Hematopoietic multipotent progenitor cell treated with erythropoietin and hydrocortisone succinate and interleukin-3 and kit ligand, for 15 days (in vitro differentiated cells): ENCODE data around the gene SGCD.
"Not testable (repeated sequence)": the region's sequence is repeated elsewhere in the genome, so short reads cannot be mapped to it uniquely, and the experiment has no call there.

ENCODE experiments used
- DNase-seq: peaks from one replicate; pipeline ENCODE4 v3.0.0-alpha.2; 2015; ENCODE audit warnings: low spot score

The SGCD gene

GRCh38 chr5:156570615-156571014 is 243.7 kb downstream of the SGCD start:
- no peak for DNase-seq

GRCh38 chr5:156581725-156582124 is 254.8 kb downstream of the SGCD start:
- DNase-seq = no peak

GRCh38 chr5:156582193-156582598 is 255.2 kb downstream of the SGCD start:
- no peak for DNase-seq

- no peak for DNase-seq
Measured at GRCh38 chr5:156584871-156585270, 257.9 kb downstream of the SGCD start.

- no peak for DNase-seq
Measured at GRCh38 chr5:156585999-156586398, 259.0 kb downstream of the SGCD start.

- no peak for DNase-seq
Measured at GRCh38 chr5:156587012-156587411, 260.0 kb downstream of the SGCD start.

GRCh38 chr5:156588306-156588705 is 261.3 kb downstream of the SGCD start:
- DNase-seq = no peak

- DNase-seq = no peak
Measured at GRCh38 chr5:156589104-156589945, 262.4 kb downstream of the SGCD start.

- no peak for DNase-seq
Measured at GRCh38 chr5:156589946-156590216, 262.9 kb downstream of the SGCD start.

- no peak for DNase-seq
Measured at GRCh38 chr5:156590978-156591377, 264.0 kb downstream of the SGCD start.

GRCh38 chr5:156591631-156592030 is 264.7 kb downstream of the SGCD start:
- no peak for DNase-seq

GRCh38 chr5:156593546-156593945 is 266.6 kb downstream of the SGCD start:
- no peak for DNase-seq

GRCh38 chr5:156594406-156594805 is 267.4 kb downstream of the SGCD start:
- DNase-seq = no peak

GRCh38 chr5:156595132-156595787 is 268.3 kb downstream of the SGCD start:
- DNase-seq = no peak

GRCh38 chr5:156597276-156597675 is 270.3 kb downstream of the SGCD start:
- DNase-seq = no peak

- no peak for DNase-seq
Measured at GRCh38 chr5:156598964-156599363, 272.0 kb downstream of the SGCD start.

- not testable (repeated sequence) for DNase-seq
Measured at GRCh38 chr5:156610582-156610981, 283.6 kb downstream of the SGCD start.

- DNase-seq = no peak
Measured at GRCh38 chr5:156615901-156616300, 288.9 kb downstream of the SGCD start.

GRCh38 chr5:156617426-156617825 is 290.5 kb downstream of the SGCD start:
- DNase-seq = no peak

- DNase-seq = no peak
Measured at GRCh38 chr5:156618601-156619000, 291.6 kb downstream of the SGCD start.

GRCh38 chr5:156621719-156622118 is 294.8 kb downstream of the SGCD start:
- no peak for DNase-seq

GRCh38 chr5:156623381-156624040 is 296.5 kb downstream of the SGCD start:
- DNase-seq = no peak

GRCh38 chr5:156624686-156625085 is 297.7 kb downstream of the SGCD start:
- DNase-seq = no peak
